ENCODE measurements around the gene TMEM156. TPM values are rescaled to one million over a fixed set of nuclear protein-coding genes. Genes with fewer than 3 reads are reported as not detected.

The TMEM156 gene
- total RNA-seq, 4 donors from 2014 or later, result not detected

- H3K4me3 ChIP-seq, result no peak overlapping the region
- no peaks in the 10 kb centered on the region for H3K9me3 ChIP-seq
- TF ChIP-seq CTCF (IDR thresholded peaks at IDR 0.05 in 4 of 5, conservative IDR thresholded peaks at IDR 0.05 in 1 of 5) (no peak), POLR2A (IDR thresholded peaks at IDR 0.05) (no peak)
- in situ Hi-C loops (cut with MboI; ENCODE audit: low sequenced_read_pairs in 4 of 4) (no loop called here), intact Hi-C loops (cut with DNase I; ENCODE audit: low total_unique reads) (no loop called here)
- no peak for ATAC-seq
- H3K27ac ChIP-seq, result no peak overlapping the region
- DNase-seq, result no peak
- no peaks in the 10 kb centered on the region for H3K36me3 ChIP-seq
- H3K27me3 ChIP-seq, result no peaks in the 10 kb centered on the region
- H3K4me1 ChIP-seq, result no peaks in the 10 kb centered on the region
Measured at GRCh38 chr4:38987491-38987890, 44.7 kb downstream of the TMEM156 start.

DNA sequence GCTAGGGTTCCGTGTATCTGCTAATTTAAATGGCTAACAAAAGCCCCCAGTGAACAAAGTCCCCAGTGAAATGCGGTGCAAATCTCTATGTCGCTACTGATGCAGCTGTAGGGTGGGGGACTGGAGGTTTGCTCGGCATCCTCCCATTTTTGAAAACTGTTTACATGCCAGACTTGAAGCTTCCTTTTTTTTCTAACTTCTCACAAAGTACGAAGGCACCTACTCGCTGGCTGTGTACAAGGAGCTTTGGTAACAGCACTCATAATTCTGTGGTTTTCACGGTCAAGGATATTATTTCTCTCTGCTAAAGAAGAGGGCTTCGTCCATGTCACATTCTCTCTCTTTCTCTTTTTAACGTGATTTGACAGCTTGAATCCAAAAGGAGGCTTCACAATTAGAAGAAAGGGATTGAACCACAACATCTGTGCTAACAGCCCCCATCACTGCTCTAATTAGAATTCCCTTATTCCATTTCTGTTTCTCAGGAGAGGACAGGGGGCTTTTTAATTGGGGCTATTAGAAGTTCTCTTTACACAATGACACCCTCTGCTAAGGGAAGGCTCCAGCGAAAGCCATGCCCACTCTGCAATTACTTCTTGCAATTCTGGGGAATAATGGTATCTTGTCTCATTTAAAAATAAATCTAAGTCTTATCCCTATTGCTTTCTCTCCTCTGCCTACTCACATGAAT lies 46.7 kb downstream of the TMEM156 start:
- no peak for DNase-seq
- no peak for ATAC-seq
- TF ChIP-seq POLR2A (IDR thresholded peaks at IDR 0.05) (no peak), CTCF (IDR thresholded peaks at IDR 0.05 in 4 of 5, conservative IDR thresholded peaks at IDR 0.05 in 1 of 5) (no peak)
- Histone ChIP-seq H3K36me3 (no peaks in the 10 kb centered on the region), H3K27ac (no peak overlapping the region), H3K9me3 (no peaks in the 10 kb centered on the region), H3K4me1 (no peaks in the 10 kb centered on the region), H3K4me3 (no peak overlapping the region), H3K27me3 (no peaks in the 10 kb centered on the region)
- in situ Hi-C loops (cut with MboI; ENCODE audit: low sequenced_read_pairs in 4 of 4), result no loop called here
- intact Hi-C loops (cut with DNase I; ENCODE audit: low total_unique reads), result no loop called here

GRCh38 chr4:38983787-38984598 lies 48.2 kb downstream of the TMEM156 start:
- no peaks in the 10 kb centered on the region for H3K27me3 ChIP-seq
- no peaks in the 10 kb centered on the region for H3K4me1 ChIP-seq
- no peaks in the 10 kb centered on the region for H3K9me3 ChIP-seq
- intact Hi-C loops (cut with DNase I; ENCODE audit: low total_unique reads), result no loop called here
- TF ChIP-seq CTCF (IDR thresholded peaks at IDR 0.05 in 4 of 5, conservative IDR thresholded peaks at IDR 0.05 in 1 of 5), result no peak
- TF ChIP-seq POLR2A (IDR thresholded peaks at IDR 0.05), result no peak
- DNase-seq (no peak), ATAC-seq (no peak)
- no peaks in the 10 kb centered on the region for H3K36me3 ChIP-seq
- no peak overlapping the region for H3K27ac ChIP-seq
- no peak overlapping the region for H3K4me3 ChIP-seq
- in situ Hi-C loops (cut with MboI; ENCODE audit: low sequenced_read_pairs in 4 of 4), result no loop called here

DNA sequence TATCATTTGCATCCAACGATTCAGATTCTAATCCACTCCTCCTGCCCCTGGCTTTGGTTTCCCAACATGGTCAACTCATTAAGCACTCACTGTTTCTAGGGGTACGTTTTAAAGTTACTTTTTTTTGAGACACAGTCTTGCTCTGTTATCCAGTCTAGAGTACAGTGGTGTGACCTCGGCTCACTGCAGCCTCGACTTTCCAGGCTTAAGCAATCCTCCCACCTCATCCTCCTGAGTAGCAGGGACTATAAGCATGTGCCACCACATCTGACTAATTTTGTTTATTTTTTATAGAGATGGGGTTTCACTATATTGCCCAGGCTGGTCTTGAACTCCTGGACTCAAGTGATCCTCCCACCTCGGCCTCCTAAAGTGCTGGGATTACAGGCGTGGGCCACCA lies 48.9 kb downstream of the TMEM156 start:
- Histone ChIP-seq H3K27ac (no peak overlapping the region), H3K9me3 (no peaks in the 10 kb centered on the region), H3K4me1 (no peaks in the 10 kb centered on the region), H3K36me3 (no peaks in the 10 kb centered on the region), H3K4me3 (no peak overlapping the region), H3K27me3 (no peaks in the 10 kb centered on the region)
- intact Hi-C loops (cut with DNase I; ENCODE audit: low total_unique reads), result no loop called here
- no peak for TF ChIP-seq CTCF (IDR thresholded peaks at IDR 0.05 in 4 of 5, conservative IDR thresholded peaks at IDR 0.05 in 1 of 5)
- no peak for TF ChIP-seq POLR2A (IDR thresholded peaks at IDR 0.05)
- in situ Hi-C loops (cut with MboI; ENCODE audit: low sequenced_read_pairs in 4 of 4), result no loop called here
- ATAC-seq (no peak), DNase-seq (no peak)

Data from gastrocnemius medialis (tissue), 4 donors.